ENCODE measurements around the gene TRIP10. TPM values are rescaled to one million over a fixed set of nuclear protein-coding genes. Genes with fewer than 3 reads are reported as not detected.

The TRIP10 gene
- total RNA-seq, 2 donors from 2014 or later, result 111 to 116 TPM

DNA sequence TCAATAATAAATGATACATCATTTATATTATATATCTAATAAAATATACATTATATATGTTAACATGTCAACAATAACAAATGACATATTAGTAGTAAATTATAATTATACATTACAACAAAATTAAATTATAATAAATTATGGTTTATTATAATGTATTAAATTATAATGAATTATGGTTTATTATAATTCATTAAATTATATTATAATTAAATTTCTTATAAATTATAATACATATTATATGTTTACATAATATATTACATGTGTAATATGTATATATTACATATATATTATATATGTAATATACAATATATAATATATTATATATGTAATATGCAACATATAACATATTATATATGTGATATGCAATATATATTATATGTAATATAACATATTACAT, 39.5 kb upstream of the TRIP10 start:
- no peak overlapping the region for H3K27ac Mint-ChIP-seq
- H3K9me3 ChIP-seq (ENCODE audit: control insufficient read depth, low read length), result peaks cover 9% of the 10 kb centered on the region

DNA sequence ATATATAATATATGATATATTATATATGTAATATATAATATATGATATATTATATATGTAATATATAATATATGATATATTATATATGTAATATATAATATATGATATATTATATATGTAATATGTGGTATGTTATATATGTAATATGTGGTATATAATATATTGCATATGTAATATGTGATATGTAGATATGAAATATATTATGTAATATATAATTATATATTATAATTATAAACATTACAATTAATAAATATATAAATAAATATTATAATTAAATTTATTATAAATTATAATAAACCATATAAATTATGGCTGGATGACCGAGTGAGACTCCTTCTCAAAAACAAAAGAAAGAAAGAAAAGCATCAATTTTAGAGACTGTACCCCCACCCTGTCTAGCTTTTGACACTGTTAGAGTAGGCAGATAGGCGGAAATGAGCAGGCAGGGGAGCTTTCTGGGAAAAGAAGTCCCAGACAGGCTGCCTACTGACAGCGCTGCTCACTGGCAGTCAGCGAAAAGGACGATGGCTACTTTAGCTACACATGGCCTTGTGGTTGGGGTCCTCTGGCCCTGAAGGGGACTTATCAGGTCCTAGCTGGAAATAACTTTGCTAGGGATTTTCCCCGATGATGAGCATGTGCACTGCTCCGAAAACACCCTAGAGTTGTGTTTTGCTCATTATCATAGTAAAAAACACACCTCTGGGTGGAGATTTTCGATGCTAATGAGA, 38.7 kb upstream of the TRIP10 start:
- Mint-ChIP-seq H3K27me3 (ENCODE audit: insufficient read depth) (peaks cover 1% of the 10 kb centered on the region), H3K9me3 (peaks cover 15% of the 10 kb centered on the region)

More for the DNA sequence above, 39.5 kb upstream of the TRIP10 start:
- Mint-ChIP-seq H3K4me1 (no peaks in the 10 kb centered on the region), H3K9me3 (peaks cover 15% of the 10 kb centered on the region), H3K4me3 (no peak overlapping the region), H3K36me3 (ENCODE audit: low read depth) (peaks cover 4% of the 10 kb centered on the region), H3K27me3 (ENCODE audit: insufficient read depth) (peaks cover 1% of the 10 kb centered on the region)
- no peak for TF ChIP-seq CTCF (conservative IDR thresholded peaks at IDR 0.05)
- no peak overlapping the region for H3K27ac ChIP-seq (ENCODE audit: low read depth, low read length)
- H3K36me3 ChIP-seq (ENCODE audit: control insufficient read depth, insufficient read depth, low read length), result no peaks in the 10 kb centered on the region
- H3K9ac ChIP-seq (ENCODE audit: extremely low read depth, low read length, poor library complexity, severe bottlenecking), result no peak overlapping the region
- DNase-seq, result no peak
- H3K4me3 ChIP-seq (ENCODE audit: low read length), result no peak overlapping the region
- H3K27me3 ChIP-seq (ENCODE audit: control insufficient read depth, insufficient read depth, low read length, poor library complexity, severe bottlenecking), result no peaks in the 10 kb centered on the region
- H3K4me1 ChIP-seq (ENCODE audit: control insufficient read depth, insufficient read depth, low read length), result no peaks in the 10 kb centered on the region

DNA sequence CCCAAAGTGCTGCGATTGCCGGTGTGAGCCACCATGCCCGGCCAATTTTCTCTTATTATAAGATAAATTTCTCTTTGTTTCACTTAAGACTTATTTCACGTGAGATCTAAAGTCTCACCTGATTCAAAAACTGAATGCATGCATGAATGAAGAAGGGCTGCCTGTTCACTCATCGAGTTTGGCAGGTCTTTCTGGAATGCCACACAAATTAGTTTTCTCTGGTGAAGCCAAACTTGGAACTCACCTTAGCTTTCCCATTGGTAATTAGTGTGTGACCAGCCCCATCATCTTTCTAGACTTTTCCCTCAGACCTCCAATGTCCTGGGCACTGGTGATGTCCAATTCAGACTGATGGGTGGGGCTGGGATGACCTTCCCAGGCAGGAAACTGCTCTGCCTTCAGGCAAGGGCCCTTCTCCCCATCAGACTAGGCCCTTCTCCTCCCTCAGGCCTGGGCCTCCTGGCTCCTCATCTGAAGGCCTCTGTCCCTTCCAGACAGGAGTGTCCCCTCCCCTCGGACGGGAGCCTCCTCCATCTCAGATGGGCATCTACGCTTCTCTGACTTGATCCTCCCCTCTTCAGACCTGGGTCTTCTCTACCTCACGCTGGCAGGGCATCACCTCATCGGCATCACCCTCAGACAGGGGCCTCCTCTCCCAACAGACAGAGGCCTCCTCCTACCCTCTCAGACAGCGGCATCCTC, 33.4 kb upstream of the TRIP10 start:
- Histone ChIP-seq H3K27ac (ENCODE audit: low read depth, low read length) (no peak overlapping the region), H3K36me3 (ENCODE audit: control insufficient read depth, insufficient read depth, low read length) (no peaks in the 10 kb centered on the region), H3K4me1 (ENCODE audit: control insufficient read depth, insufficient read depth, low read length) (no peaks in the 10 kb centered on the region), H3K27me3 (ENCODE audit: control insufficient read depth, insufficient read depth, low read length, poor library complexity, severe bottlenecking) (peaks cover 10% of the 10 kb centered on the region), H3K4me3 (ENCODE audit: low read length) (no peak overlapping the region), H3K9me3 (ENCODE audit: control insufficient read depth, low read length) (peaks cover 2% of the 10 kb centered on the region), H3K9ac (ENCODE audit: extremely low read depth, low read length, poor library complexity, severe bottlenecking) (no peak overlapping the region)
- whole genome bisulfite sequencing, 2 experiments (ENCODE audit: insufficient coverage in 1 of 2, insufficient read length in 1 of 2), result 81 to 86% methylated on average over 7 to 11 of the region's 11 CpGs
- Mint-ChIP-seq H3K27me3 (ENCODE audit: insufficient read depth) (peaks cover 27% of the 10 kb centered on the region), H3K9me3 (no peaks in the 10 kb centered on the region), H3K36me3 (ENCODE audit: low read depth) (no peaks in the 10 kb centered on the region), H3K4me1 (peaks cover 5% of the 10 kb centered on the region), H3K27ac (no peak overlapping the region), H3K4me3 (no peak overlapping the region)
- DNase-seq, result no peak
- TF ChIP-seq CTCF (conservative IDR thresholded peaks at IDR 0.05), result no peak

More for the DNA sequence above, 38.7 kb upstream of the TRIP10 start:
- 86 to 95% methylated on average over 7 to 8 of the region's 8 CpGs for WGBS, 2 experiments (ENCODE audit: insufficient coverage in 1 of 2, insufficient read length in 1 of 2)
- no peaks in the 10 kb centered on the region for H3K4me1 ChIP-seq (ENCODE audit: control insufficient read depth, insufficient read depth, low read length)
- no peak overlapping the region for H3K9ac ChIP-seq (ENCODE audit: extremely low read depth, low read length, poor library complexity, severe bottlenecking)
- no peaks in the 10 kb centered on the region for H3K27me3 ChIP-seq (ENCODE audit: control insufficient read depth, insufficient read depth, low read length, poor library complexity, severe bottlenecking)
- H3K4me3 ChIP-seq (ENCODE audit: low read length), result no peak overlapping the region
- Mint-ChIP-seq H3K4me3 (no peak overlapping the region), H3K4me1 (no peaks in the 10 kb centered on the region), H3K36me3 (ENCODE audit: low read depth) (peaks cover 4% of the 10 kb centered on the region), H3K27ac (no peak overlapping the region)
- H3K36me3 ChIP-seq (ENCODE audit: control insufficient read depth, insufficient read depth, low read length), result no peaks in the 10 kb centered on the region
- H3K9me3 ChIP-seq (ENCODE audit: control insufficient read depth, low read length), result peaks cover 9% of the 10 kb centered on the region
- no peak overlapping the region for H3K27ac ChIP-seq (ENCODE audit: low read depth, low read length)
- TF ChIP-seq CTCF (conservative IDR thresholded peaks at IDR 0.05), result no peak
- DNase-seq, result no peak

Measured in endodermal cell (in vitro differentiated cells).